ENCODE results near the gene VASN. TPM values are rescaled to one million over a fixed set of nuclear protein-coding genes. Genes with fewer than 3 reads are reported as not detected.
A peak's percentile ranks its signal among the peaks of the same experiment; 100 is the strongest.

Gene VASN
- total RNA-seq, 4 donors from 2014 or later = 7.1 to 31.3 (median 21.7) TPM

DNA sequence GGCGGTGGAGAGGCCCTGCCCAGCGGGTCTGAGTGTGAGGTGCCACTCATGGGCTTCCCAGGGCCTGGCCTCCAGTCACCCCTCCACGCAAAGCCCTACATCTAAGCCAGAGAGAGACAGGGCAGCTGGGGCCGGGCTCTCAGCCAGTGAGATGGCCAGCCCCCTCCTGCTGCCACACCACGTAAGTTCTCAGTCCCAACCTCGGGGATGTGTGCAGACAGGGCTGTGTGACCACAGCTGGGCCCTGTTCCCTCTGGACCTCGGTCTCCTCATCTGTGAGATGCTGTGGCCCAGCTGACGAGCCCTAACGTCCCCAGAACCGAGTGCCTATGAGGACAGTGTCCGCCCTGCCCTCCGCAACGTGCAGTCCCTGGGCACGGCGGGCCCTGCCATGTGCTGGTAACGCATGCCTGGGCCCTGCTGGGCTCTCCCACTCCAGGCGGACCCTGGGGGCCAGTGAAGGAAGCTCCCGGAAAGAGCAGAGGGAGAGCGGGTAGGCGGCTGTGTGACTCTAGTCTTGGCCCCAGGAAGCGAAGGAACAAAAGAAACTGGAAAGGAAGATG, 11.2 kb downstream of the VASN start:
- TF ChIP-seq EP300 (IDR thresholded peaks at IDR 0.05) = no peak
- TF ChIP-seq, protein P1, sequence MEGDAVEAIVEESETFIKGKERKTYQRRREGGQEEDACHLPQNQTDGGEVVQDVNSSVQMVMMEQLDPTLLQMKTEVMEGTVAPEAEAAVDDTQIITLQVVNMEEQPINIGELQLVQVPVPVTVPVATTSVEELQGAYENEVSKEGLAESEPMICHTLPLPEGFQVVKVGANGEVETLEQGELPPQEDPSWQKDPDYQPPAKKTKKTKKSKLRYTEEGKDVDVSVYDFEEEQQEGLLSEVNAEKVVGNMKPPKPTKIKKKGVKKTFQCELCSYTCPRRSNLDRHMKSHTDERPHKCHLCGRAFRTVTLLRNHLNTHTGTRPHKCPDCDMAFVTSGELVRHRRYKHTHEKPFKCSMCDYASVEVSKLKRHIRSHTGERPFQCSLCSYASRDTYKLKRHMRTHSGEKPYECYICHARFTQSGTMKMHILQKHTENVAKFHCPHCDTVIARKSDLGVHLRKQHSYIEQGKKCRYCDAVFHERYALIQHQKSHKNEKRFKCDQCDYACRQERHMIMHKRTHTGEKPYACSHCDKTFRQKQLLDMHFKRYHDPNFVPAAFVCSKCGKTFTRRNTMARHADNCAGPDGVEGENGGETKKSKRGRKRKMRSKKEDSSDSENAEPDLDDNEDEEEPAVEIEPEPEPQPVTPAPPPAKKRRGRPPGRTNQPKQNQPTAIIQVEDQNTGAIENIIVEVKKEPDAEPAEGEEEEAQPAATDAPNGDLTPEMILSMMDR (IDR thresholded peaks at IDR 0.05) = no peak
- TF ChIP-seq POLR2A (IDR thresholded peaks at IDR 0.05; ENCODE audit: low read depth) = no peak
- TF ChIP-seq POLR2AphosphoS5 (IDR thresholded peaks at IDR 0.05) = no peak
- Histone ChIP-seq H3K36me3 (peaks cover 13 to 80% (median 61%) of the 10 kb centered on the region in 4 donors), H3K27ac (replicated peaks in 1 of 4) (peak overlapping the region in 2 of 4 donors; percentile 30 to 35), H3K27me3 (no peaks in the 10 kb centered on the region), H3K9me3 (no peaks in the 10 kb centered on the region), H3K4me1 (peaks cover 9 to 64% (median 38%) of the 10 kb centered on the region in 4 donors), H3K4me3 (no peak overlapping the region)
- WGBS = 86% methylated on average over 21 of the region's 21 CpGs
- no peak for DNase-seq (ENCODE audit: extremely low spot score)
- intact Hi-C loops (cut with DNase I) = no loop called here

DNA sequence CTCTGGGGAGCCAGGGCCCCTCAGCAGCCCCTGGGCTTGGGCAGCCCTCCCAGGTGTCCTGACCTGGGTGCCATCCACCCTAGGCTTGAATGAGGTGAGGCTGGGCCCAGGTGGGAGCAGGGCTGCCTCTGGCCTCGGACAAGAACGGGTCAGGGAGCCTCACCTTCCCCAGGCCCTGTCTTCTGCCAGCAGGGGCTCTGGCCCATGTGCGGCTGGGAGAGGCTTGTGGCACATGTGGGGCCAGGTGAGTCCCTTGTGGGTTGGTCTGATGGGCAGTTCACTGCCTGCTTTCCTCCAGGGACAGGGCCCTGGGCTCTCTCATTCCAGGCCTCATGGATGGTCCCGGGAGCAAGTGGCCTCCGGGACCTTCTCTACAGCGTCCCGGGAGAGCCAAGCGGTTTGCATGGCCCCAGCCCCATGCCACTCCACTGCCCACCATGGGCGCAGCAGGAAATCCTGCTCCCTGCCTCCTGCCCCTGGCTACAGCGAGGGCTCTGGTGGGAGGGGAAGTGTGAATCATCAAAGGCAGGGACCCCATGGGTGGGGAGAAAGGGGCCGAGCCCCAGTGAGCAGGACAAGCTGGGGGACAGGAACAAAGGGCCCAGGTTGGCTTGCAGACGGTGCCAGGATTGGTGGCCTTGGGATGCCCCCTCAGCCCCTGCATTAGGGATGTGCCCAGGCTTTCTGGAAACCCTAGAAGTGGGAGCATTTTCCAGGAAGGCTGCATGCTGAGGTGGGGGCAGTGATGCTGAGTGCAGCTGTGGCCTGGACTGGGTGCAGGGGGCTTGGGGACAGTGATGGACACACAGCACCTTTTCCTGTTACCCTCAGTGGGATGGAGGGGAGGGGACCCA, 12.2 kb downstream of the VASN start:
- no peaks in the 10 kb centered on the region for H3K27me3 ChIP-seq
- peaks cover 16 to 85% (median 66%) of the 10 kb centered on the region in 4 donors for H3K36me3 ChIP-seq
- DNase-seq (ENCODE audit: extremely low spot score) = no peak
- no peak for TF ChIP-seq POLR2AphosphoS5 (IDR thresholded peaks at IDR 0.05)
- TF ChIP-seq, protein P1 (IDR thresholded peaks at IDR 0.05) = no peak
- no peak for TF ChIP-seq POLR2A (IDR thresholded peaks at IDR 0.05; ENCODE audit: low read depth)
- no peak for TF ChIP-seq EP300 (IDR thresholded peaks at IDR 0.05)
- H3K9me3 ChIP-seq = no peaks in the 10 kb centered on the region
- peak overlapping the region in 2 of 4 donors; percentile 6 to 35 for H3K27ac ChIP-seq (replicated peaks in 1 of 4)
- H3K4me1 ChIP-seq = peaks cover 8 to 63% (median 36%) of the 10 kb centered on the region in 4 donors
- 80% methylated on average over 1 of the region's 12 CpGs for WGBS
- intact Hi-C loops (cut with DNase I) = no loop called here
- H3K4me3 ChIP-seq = no peak overlapping the region

DNA sequence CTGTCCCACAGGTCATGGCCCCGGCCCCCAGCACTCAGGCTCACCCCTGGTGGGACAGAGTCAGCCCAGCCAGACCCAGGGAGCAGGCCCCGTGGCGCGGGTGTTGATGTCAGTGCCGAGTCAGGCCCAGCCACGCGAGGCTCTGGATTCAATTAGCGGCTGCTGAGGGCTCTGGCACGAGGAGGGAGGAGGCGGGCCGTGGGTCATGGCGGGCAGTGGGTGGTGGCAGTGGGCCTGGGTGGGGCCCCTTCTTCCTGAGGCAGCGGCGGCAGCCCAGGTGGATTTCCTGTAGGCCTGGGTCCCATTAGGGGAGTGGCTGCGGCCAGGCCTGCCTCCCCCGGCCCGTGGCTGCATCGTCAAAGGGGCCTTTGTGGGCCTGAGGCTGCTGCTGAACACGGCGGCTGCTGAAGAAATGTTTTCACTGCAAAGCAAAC, 12.9 kb downstream of the VASN start:
- Histone ChIP-seq H3K27ac (replicated peaks in 1 of 4) (peak overlapping the region in 1 of 4 donors; percentile 16), H3K27me3 (no peaks in the 10 kb centered on the region), H3K4me3 (no peak overlapping the region), H3K4me1 (peaks cover 15 to 64% (median 38%) of the 10 kb centered on the region in 4 donors), H3K36me3 (peaks cover 16 to 92% (median 68%) of the 10 kb centered on the region in 4 donors), H3K9me3 (no peaks in the 10 kb centered on the region)
- no peak for DNase-seq (ENCODE audit: extremely low spot score)
- 83% methylated on average over 4 of the region's 20 CpGs for WGBS
- intact Hi-C loops (cut with DNase I) = no loop called here
- TF ChIP-seq POLR2AphosphoS5 (IDR thresholded peaks at IDR 0.05) (no peak), POLR2A (IDR thresholded peaks at IDR 0.05; ENCODE audit: low read depth) (no peak), EP300 (IDR thresholded peaks at IDR 0.05) (no peak)
- TF ChIP-seq, protein P1 (IDR thresholded peaks at IDR 0.05) = no peak

DNA sequence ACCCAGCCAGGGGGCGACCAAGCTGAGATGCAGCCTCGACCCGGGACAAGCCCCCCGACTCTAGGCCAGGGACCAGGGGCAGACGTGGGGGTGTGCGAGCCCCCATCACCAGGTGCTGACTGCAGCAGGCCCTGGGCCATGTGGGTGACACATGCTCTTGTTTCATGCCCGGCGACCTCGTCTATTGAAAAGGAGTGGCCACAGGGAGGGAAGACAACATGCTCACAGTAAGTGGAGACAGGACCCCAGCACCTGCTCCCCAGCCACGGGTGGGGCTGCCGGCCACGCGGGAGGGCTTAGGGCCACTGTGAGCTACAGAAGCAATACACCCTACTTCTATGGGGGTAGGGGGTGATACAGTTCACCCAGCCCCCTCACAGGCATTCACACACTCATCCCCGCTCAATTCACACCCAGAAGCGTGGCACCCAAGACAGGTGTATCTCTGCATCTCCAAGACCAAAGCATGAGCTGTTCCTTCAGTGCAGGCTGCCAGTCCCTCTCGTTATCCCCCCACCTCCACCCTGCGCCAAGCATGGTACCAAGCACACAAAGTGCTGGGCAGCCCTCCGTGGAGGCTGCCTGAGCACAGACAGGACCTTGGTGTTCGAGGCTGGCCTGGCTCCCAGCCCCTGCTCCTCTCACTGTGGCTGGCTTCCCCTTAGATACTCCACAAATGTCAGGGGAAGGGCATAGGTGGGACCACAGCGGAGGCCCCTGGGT, 13.6 kb downstream of the VASN start:
- Histone ChIP-seq H3K9me3 (no peaks in the 10 kb centered on the region), H3K4me1 (peaks cover 15 to 66% (median 38%) of the 10 kb centered on the region in 4 donors), H3K27me3 (no peaks in the 10 kb centered on the region), H3K27ac (replicated peaks in 1 of 4) (peak overlapping the region in 2 of 4 donors; percentile 2 to 45), H3K36me3 (peaks cover 16 to 99% (median 67%) of the 10 kb centered on the region in 4 donors), H3K4me3 (no peak overlapping the region)
- 89% methylated on average over 8 of the region's 20 CpGs for WGBS
- intact Hi-C loops (cut with DNase I) = no loop called here
- no peak for DNase-seq (ENCODE audit: extremely low spot score)
- no peak for TF ChIP-seq EP300 (IDR thresholded peaks at IDR 0.05)
